ES-I3 (cell line): ENCODE results near the gene CEBPZOS.
A peak's percentile ranks its signal among the peaks of the same experiment; 100 is the strongest.

Experiments
- H3K36me3 ChIP-seq: 2 replicates; pipeline ENCODE4 v1.6.1; 2013; ENCODE audit warnings: mild to moderate bottlenecking, low read length, control low read depth, moderate library complexity; ENCODE audit not compliant: insufficient read depth
- H3K4me1 ChIP-seq: 2 replicates; pipeline ENCODE4 v1.6.1; 2013; ENCODE audit warnings: mild to moderate bottlenecking, control low read depth, low read length; ENCODE audit not compliant: insufficient read depth
- H3K9ac ChIP-seq: 2 replicates; pipeline ENCODE4 v1.6.1; 2013; ENCODE audit warnings: low read depth, mild to moderate bottlenecking, low read length, moderate library complexity
- H3K9me3 ChIP-seq: 2 replicates; pipeline ENCODE4 v1.6.1; 2013; ENCODE audit warnings: mild to moderate bottlenecking, low read length, moderate library complexity; ENCODE audit not compliant: control insufficient read depth, insufficient read depth

The CEBPZOS gene

DNA sequence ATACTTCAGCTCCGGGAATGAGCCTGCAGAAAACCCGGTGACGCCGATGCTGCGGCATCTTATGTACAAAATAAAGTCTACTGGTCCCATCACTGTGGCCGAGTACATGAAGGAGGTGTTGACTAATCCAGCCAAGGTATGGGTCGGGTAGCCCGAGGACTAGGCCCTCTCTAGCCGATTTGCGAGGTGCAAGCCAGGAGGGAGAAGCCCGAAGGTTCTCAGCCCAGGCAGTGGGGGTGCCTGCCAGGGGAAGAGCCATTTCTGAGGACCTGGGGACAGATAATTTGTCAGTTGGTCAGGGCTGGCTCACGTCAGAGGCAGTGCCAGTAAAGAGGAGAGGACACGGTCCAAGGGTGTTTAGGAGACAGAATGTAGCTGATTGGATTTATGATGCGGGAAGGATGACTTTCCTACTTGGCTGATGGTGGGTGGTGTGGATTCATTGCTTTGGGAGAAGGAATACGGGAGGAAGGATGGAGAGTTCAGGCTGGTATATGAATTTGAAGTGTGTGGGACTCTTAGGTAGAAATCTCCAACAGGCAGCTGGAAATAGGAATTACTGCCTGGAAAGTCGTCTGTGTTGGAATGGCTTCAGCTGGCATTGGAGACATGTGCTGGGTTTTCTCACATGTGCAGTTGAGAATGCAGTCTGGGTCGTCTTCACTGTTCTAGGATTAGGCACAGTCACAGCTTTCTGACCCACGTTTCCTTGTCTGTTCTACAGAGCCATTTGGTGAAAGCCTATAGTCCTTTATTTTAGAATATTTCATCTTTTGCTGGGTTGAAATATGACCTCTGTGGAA lies 36.0 kb downstream of the CEBPZOS start:
- peak overlapping the region; percentile 92 for H3K9ac ChIP-seq
- peaks cover 22% of the 10 kb centered on the region for H3K36me3 ChIP-seq
- peaks cover 17% of the 10 kb centered on the region for H3K4me1 ChIP-seq
- no peaks in the 10 kb centered on the region for H3K9me3 ChIP-seq

GRCh38 chr2:37243435-37243834 lies 47.1 kb downstream of the CEBPZOS start:
- H3K9ac ChIP-seq = no peak overlapping the region
- H3K9me3 ChIP-seq = no peaks in the 10 kb centered on the region
- no peaks in the 10 kb centered on the region for H3K4me1 ChIP-seq
- H3K36me3 ChIP-seq = peaks cover 20% of the 10 kb centered on the region

DNA sequence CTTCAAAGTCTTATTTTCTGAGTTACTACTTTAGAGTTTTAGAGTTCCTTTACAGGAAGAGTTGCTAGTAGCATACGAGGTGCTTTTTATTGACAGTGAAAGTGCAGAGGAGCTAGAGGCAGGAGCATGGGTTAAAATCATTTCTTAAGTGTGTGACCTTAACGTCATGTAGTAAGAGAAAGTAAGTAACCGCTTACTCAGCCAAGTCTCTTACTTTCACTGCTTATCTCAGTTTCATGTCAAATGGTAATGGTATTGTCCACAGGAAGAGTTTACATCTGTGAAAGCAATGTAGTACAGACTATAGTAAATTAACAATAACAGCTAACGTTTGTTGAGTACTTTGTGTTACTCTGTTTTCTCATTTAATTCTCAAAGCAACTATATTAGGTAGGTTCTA lies 47.7 kb downstream of the CEBPZOS start:
- Histone ChIP-seq H3K4me1 (no peaks in the 10 kb centered on the region), H3K9me3 (no peaks in the 10 kb centered on the region), H3K36me3 (peaks cover 20% of the 10 kb centered on the region), H3K9ac (no peak overlapping the region)

GRCh38 chr2:37244755-37245154 lies 48.5 kb downstream of the CEBPZOS start:
- Histone ChIP-seq H3K36me3 (peaks cover 20% of the 10 kb centered on the region), H3K4me1 (no peaks in the 10 kb centered on the region), H3K9ac (no peak overlapping the region), H3K9me3 (no peaks in the 10 kb centered on the region)

DNA sequence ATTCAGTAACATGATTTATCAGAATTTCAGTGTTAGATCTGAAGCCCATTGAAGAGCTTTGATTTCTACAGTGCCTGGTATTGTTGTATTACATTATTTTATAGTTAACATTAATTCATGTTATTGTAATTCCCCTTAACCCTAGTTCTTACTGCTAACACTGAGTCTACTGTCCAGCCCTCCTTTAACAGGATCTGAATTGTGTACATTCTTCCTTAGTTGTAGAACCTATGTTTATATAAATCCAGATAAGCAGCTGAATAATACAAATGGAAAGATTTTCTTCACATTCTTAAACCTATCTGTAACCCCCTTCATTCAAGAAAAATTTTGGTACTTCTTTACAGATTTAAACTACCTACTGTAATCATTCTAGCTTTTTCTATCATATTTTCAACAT lies 49.9 kb downstream of the CEBPZOS start:
- Histone ChIP-seq H3K9me3 (no peaks in the 10 kb centered on the region), H3K9ac (no peak overlapping the region), H3K4me1 (no peaks in the 10 kb centered on the region), H3K36me3 (peaks cover 20% of the 10 kb centered on the region)

DNA sequence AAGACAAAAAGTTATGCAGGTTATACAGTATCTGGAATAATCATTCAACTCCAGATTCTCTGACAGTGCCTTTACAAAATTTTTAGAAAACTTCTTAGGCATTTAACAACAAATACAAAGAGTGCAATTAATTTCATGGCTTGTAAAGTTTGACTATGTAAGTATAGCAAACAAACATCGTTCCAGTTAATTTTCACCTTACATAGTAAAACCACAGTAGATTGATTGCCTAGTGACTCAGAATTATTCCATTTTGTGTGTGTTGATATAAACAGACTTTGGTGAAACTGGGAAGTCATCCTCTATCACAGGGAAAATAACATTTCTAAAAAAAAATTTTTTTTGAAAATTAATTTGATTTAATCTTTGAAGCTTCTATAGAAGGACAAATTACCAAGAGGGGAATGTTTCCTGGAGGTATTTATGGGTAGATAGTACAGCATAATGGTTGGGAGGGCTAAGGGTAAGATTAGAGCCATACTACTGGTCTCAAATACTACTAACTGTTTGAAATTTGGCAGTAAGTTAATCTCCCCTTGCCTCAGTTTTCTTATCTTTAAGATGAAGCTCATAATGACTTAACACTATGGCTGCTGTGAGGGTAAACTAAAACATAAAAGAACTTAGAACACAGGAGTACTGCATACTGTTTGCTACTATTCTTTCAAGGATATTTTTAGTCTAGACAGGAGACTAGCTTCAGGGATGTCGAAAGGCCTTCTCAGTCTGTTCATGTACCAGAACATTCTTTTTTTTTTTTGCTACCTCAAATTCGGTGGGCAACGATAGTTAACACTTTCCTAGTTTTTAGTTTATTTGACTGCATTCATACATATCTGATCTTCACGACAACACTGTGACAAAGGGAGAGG lies 54.8 kb downstream of the CEBPZOS start:
- H3K9ac ChIP-seq = no peak overlapping the region
- no peaks in the 10 kb centered on the region for H3K4me1 ChIP-seq
- no peaks in the 10 kb centered on the region for H3K9me3 ChIP-seq
- peaks cover 33% of the 10 kb centered on the region for H3K36me3 ChIP-seq
